Skin of body (tissue), 3 donors: ENCODE measurements around the gene UCHL1. TPM values are rescaled to one million over a fixed set of nuclear protein-coding genes. Genes with fewer than 3 reads are reported as not detected.
"Not testable (repeated sequence)": the region's sequence is repeated elsewhere in the genome, so short reads cannot be mapped to it uniquely, and the experiment has no call there.

Source experiments
- DNase-seq: peaks from one replicate; lab custom pipeline; 2025; lab: John Stamatoyannopoulos, UW
- small RNA-seq: library from RNA; depleted of rRNA; stranded (forward); fragments of <200 nt; gene quantifications from one replicate; pipeline ENCODE3, GENCODE V24; 2014; ENCODE audit warnings: low replicate concordance
- total RNA-seq: library from RNA; depleted of rRNA; stranded (reverse); fragments of >200 nt; gene quantifications from one replicate; pipeline ENCODE4 v1.2.3, GENCODE V29; 2014

The UCHL1 gene
- total RNA-seq, 1 donor from 2014 or later, result 12.2 TPM

DNA sequence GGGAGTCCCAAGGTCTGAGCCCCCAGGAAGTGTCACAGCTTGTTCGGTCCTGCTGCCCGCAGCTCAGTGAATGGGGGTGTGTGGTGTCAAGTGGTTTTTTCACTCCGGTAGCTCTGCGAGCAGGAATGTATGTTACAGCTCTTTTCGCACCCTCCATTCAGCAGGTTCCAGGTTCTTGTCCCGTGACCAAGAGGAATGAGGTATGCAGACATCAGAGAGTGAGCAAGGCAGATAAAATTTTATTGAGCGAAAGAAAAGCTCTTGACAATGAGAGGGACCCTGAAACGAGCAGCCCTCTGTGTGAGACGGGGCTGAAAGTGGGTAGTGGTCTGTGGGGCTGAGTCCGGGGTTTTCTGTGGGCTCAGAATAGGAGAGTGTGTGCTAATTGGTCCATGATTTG is 31.5 kb downstream of the UCHL1 start:
- no peak for DNase-seq

DNA sequence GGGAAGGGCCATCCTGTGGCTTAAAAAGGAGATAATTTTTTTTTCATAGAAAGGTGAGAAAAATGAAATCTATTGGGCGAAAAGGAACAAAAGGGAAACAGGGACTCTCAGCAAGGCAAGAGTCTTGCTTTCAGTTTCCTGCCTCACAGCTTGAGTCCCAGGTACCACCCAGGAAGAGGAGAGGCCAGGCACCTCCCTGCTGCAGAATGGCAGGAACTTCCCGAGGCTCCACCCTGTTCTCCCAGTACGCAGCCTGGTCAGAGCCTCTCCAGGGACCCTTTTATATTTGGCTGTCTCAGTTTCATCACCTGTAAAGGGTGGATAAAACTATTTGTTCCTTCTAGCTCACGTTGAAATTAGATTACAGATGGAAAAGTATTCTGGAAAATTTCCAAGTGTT is 33.8 kb downstream of the UCHL1 start:
- no peak for DNase-seq

DNA sequence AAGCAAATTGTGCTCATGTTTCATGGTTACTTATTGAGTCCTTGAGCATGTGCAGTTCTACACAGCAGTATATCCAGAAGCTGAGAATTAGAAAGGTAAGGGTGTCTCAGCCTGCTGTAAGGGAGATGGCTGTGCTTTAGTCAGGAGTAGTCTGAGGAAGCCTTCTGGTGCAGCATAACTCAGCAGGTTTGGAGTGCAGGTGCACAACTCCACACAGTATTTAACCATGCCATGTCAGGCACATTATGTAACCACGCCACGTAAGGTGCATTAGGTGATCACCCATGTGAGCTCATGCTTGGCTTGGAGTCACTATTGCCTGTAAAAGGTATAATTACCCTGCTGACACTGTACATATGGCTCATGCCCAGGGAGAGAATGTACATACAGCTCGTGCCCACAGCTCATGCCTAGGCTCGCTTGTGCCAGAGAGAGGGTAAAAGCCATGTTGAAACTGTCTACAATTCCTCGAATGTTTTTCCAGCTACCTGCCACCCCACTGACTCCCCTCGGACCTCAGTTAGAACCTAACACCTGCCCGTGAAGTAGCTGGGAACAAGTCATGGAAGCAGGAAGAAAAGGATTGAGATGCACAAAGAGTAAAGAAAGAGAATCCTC is 37.8 kb downstream of the UCHL1 start:
- DNase-seq, result no peak

DNA sequence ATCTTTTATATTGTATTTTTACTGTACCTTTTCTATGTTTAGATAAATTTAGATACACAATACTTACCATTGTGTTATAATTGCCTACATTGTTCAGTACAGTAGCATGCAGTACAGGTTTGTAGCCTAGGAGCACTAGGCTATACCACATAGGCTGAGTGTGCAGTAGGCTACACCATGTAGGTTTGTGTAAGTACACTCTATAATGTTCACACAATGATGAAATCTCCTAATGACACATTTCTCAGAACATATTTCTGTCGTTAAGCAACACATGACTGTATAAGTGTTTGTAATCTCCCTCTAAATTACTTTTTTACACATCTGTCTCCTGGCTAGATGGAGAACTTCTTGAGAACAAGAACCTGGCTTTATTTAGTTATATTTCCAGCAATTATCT is 40.3 kb downstream of the UCHL1 start:
- no peak for DNase-seq

DNA sequence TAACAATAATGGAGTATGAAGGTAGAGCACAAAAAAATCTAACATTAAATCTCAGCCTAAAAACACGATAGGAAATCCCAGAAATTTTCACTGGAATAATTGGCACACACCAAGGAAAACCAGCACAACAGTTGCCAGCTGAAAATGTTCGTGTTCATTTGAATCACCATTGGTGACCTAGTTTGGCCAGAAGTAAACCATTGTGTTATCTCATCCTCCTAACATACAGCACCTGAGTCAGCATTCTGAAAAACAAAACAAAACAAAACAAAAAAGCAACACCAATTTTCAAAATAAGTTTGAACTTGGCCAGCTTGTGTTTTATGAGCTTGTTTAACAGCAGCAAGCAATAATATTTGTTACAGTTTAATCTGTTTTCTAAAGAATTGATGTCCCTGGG is 41.1 kb downstream of the UCHL1 start:
- no peak for DNase-seq

DNA sequence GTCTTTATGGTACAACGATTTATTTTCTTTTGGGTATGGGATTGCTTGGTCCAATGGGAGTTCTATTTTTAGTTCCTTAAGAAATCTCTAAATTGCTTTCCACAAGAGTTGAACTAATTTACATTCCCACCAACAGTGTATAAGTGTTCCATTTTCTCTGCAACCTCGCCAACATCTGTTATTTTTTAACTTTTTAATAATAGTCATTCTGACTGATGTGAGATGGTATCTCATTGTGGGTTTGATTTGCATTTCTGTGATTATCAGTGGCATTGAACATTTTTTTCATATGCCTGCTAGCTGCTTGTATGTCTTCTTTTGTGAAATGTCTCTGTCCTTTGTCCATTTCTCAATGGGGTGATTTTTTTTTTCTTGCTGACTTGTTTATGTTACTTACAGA is 42.8 kb downstream of the UCHL1 start:
- DNase-seq, result no peak

DNA sequence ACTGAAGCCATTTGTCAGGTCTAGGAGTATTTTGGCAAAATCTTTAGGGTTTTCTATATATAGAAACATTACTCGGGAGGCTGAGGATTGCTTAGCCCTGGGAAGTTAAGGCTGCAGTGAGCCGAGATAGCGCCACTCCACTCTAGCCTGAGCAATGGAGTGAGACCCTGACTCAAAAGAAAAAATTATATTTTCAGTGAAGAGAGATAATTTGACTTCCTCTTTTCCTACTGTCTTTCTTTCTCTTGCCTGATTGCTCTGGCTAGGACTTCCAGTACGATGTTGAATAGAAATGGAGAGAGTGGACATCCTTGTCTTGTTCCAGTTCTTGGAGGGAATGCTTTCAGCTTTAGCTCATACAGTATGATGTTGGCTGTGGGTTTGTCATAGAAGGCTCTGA is 44.4 kb downstream of the UCHL1 start:
- DNase-seq, result no peak

DNA sequence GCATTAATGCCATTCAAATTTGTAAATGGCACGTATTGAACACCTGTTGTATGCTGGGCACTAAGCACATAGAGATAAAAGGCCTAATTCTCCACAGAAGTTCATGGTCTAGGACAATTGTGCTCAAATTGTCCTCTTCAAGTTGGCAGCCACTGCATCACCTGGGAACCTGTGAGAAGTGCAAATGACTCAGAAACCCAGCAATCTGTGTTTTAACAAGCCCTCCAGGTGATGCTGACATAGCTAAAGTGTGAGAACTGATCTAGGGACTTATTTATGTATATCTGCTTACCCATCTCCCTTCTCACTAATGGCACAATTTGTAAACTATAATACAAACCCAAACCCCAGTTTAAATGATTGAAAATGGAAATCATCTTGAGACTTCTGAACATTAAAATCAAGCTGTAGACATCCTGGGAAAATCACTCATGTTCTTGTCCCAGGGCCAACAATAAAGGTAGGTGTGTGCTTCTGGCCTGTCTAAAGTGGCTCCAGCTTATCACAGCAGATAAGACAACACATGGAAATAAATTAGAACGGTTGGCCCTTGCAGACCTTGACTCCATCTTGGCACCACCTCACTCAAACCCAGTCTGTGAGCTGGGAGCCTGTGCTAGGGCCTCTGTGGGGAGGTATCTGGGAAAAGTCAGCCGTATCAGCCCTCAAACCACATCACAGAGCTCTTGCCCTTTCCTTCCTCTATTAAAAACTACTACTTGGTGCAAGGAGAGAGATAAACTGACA is 46.8 kb downstream of the UCHL1 start:
- DNase-seq, result no peak

DNA sequence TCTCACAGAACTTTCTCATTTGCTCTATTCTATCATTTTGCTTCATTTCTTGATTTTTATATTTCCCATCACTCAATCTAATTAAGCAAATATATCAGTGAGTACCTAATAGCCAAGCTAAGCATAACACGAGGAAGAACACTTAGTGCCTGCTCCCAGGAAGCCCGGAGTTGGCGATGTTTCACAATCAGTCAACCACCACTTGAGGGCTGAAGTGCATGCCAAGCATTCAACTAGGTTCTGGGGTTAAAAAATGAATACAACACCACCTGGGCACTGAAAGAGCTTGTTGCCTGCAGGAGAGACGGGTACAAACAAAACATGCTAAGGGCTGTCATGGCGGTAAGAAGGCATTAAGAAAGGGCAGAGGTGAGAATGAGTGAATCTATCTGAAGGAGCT is 47.5 kb downstream of the UCHL1 start:
- DNase-seq, result no peak

DNA sequence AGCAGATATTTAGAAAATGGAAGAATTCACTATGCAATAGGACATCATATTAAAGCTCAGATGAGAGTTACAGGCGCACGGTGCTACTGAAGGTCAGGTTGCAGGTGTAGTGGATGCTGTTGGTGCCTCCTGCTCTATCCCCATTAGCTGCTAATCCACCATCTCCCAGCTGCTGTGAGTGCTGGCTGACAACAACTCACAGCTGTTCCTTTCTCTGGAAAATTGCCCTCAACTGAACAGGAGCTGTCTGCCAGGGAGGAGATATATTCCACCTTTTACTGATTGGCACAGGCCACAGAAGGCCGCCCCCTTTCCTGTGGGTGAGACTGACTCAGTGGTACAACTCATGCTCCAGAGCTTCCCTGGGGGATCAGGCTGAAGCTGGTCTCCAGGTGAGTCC is 48.7 kb downstream of the UCHL1 start:
- no peak for DNase-seq

DNA sequence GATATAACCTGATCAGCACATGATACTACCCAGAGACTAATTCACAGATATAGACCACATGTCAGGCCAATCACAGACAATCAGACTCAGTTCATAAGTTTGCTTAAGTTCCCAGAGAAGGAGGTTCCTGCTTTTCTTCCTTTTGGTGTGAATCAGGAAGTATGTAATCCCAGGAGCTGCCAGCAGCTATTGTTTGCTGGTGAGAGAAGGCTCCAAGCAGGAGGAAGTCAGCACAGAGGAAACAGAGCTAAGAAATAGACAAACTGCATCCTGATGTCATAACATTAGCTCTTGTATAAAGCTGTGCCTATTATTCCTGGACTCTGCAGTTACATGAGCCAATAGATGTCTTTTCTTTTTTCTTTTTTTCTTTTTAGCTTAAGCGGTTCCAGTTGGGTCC is 50.9 kb downstream of the UCHL1 start:
- no peak for DNase-seq

DNA sequence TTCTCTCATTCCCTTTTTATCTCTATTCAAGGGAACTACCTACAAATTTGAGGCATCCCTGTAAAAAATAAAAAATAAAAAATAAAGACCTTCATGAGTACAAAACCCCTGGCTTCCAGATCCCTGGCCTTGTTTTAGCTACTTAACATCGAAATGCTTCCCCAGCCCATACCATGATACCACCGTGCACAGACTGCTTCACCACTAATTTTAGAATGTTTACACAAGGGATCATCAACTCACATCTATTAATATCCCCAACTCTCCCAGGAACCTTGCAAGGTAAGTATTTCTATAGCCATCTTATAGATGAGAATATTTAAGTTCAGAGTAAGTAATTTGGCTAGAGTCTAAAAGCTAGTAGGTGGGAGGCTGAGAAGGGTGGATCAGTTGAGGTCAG is 51.7 kb downstream of the UCHL1 start:
- DNase-seq, result no peak

DNA sequence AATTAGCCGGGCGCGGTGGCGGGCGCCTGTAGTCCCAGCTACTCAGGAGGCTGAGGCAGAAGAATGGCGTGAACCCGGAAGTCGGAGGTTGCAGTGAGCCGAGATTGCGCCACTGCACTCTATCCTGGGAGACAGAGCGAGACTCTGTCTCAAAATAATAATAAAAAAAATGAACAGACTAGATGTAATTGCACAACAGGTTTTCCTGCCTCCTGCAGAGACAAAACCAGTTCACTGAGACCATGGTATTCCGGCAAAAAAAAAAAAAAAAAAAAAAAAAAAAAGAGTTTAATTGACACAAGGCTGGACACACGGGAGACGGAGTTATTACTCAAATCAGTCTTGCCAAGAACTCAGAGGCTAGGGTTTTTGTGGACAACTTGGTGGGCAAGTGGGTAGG is 58.7 kb downstream of the UCHL1 start:
- not testable (repeated sequence) for DNase-seq

DNA sequence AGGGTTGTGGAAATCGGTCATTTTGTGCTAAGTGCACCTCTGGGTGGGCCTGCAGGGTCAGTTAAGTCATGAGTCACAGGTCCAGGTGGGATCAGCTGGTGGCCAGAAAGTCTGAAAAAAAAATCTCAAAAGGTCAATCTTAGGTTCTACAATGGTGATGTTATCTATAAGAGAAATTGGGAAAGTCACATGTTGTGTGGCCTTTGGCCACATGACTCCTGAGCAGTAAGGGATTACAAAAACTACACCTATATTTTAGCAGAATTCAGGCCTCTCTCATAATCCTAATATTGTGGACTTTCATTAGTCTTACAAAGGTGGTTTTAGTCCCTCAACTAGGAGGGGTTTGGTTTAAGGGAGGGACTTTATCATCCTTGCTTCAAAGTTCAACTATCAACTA is 59.1 kb downstream of the UCHL1 start:
- no peak for DNase-seq

Small RNA genes within 50 kb of the gene (small RNA-seq; reads per million reads assigned to genes)
- not detected for gene RF00019

Other genes starting within 250 kb of the UCHL1 start
- gene APBB2, start 42.4 kb upstream of the UCHL1 start, total RNA-seq, result 82.9 TPM